Measurements from ENCODE around the gene TEX261.

TEX261 gene

DNA sequence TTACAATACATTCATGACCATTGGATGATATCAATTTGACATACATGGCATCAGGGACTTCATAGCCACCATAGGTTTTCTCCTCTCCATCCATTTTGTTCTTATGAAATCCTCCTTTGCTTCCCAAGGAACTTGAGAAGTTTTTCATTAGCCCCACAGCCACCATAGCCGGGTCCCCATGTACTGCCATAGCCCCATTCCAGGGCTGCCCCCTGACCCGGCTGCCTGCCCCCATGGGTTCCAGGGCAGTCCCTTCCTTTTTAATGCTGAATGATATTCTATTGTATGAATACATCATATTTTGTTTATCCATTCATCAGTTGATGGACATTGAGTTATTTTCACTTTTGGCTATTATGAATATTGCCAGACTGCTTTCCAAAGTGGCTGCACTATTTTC lies 38.5 kb downstream of the TEX261 start:
- DNase-seq = no peak

DNA sequence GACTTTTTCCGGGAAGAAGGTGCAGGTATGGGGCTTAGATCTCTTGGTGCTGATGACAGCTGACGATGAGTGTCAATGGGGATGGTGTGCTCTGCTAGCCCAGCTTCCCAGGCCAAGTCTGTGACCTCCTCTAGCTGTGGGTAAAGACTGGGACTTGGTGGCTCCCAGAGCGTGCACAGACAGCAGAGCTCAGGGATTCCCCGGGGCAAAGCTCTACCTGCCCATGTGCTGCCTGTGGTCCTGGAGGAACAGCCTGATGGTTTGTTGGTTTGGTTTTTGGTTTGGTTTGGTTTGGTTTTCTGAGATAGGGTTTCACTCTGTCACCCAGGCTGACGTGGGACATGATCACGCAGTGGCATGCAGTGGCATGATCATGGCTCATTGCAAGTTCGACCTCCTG lies 39.8 kb downstream of the TEX261 start:
- no peak for DNase-seq

GRCh38 chr2:70949086-70949485 lies 45.6 kb downstream of the TEX261 start:
- DNase-seq = no peak

DNA sequence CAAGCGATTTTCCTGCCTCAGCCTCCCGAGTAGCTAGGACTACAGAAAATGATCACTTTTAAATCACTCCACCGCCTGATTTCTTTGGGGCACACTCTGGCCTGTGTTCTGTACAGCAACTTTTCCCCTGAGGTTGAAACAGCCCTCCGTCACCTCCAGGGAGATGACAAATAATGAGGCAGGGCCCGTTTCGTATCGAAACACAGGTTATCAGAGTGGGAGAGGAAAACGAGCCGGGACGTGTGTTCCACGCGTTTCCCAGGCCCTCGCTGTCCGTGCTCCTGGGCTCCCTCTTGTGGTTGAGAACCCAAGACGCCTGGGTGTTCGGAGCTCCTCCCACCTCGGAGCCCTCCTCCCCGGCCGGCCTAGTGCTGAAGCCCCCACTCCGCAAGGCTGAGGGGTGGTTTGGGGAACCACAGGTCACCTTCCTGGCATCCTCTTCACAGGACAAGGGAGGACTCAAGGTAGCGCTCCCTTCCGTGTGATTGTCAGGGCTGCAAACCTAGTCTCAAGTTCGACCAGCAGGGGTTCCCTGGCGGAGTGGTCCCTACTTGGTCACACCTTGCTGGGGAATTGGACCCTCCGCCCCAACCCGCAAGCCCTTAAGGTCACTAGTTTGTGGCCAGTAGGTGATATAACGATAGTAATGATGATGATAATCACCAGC lies 46.2 kb downstream of the TEX261 start:
- peak; percentile 70 for DNase-seq

GRCh38 chr2:70947556-70948184 lies 47.0 kb downstream of the TEX261 start:
- no peak for DNase-seq

GRCh38 chr2:70946832-70947442 lies 47.7 kb downstream of the TEX261 start:
- DNase-seq = peak; percentile 33

DNA sequence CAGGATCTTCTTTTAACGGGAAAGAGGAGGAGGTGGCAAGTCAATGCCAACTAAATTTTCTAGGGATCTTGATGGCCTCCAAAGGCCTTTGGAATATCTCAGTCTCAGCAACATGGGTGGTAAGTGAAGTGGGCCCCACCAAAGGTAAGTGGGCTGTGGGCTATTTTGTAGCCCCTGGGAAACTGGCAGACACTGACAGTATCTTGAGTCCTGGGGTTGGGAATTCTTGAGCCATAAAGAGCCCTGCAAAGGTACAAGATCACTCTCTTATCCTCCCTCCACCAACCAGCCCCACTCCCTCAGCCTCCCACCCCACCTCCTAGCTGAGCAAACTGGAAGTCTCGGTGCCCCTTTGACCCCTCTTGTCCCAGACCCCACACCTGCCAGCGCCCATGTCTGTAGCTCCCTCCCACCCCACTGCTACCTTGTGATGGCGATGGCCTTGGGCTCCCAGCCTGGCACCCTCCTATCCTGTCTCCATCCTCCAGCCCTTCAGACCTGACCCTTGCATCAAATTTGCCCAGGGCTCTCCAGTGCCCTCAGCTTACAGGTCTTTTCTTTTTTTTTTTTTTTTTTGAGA lies 50.5 kb downstream of the TEX261 start:
- no peak for DNase-seq

GRCh38 chr2:70943205-70943871 lies 51.3 kb downstream of the TEX261 start:
- DNase-seq = no peak

- DNase-seq = no peak
Measured at GRCh38 chr2:70942396-70943204, 52.1 kb downstream of the TEX261 start.

DNA sequence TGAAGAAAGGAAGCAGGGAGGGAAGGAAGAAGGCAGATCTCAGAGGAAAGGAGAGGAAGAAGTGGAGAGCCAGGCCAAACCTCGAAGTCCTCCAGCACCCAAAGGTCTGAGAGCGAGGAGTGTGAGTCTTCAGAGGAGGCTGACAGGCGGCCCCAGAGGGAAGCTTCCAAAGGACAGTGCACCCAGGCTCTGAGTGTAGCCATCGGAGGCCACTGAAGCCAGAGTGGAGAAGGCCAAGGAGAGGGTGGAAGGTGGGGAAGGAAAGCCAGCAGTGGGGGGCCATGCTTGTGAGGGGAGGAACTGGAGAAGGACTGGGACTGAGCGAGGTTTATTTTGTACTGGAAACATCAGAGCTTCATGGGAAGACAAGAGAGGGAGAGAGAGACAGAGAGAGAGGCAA lies 53.0 kb downstream of the TEX261 start:
- no peak for DNase-seq

- DNase-seq = no peak
Measured at GRCh38 chr2:70941186-70941585, 53.5 kb downstream of the TEX261 start.

- DNase-seq = no peak
Measured at GRCh38 chr2:70939839-70940580, 54.7 kb downstream of the TEX261 start.

DNA sequence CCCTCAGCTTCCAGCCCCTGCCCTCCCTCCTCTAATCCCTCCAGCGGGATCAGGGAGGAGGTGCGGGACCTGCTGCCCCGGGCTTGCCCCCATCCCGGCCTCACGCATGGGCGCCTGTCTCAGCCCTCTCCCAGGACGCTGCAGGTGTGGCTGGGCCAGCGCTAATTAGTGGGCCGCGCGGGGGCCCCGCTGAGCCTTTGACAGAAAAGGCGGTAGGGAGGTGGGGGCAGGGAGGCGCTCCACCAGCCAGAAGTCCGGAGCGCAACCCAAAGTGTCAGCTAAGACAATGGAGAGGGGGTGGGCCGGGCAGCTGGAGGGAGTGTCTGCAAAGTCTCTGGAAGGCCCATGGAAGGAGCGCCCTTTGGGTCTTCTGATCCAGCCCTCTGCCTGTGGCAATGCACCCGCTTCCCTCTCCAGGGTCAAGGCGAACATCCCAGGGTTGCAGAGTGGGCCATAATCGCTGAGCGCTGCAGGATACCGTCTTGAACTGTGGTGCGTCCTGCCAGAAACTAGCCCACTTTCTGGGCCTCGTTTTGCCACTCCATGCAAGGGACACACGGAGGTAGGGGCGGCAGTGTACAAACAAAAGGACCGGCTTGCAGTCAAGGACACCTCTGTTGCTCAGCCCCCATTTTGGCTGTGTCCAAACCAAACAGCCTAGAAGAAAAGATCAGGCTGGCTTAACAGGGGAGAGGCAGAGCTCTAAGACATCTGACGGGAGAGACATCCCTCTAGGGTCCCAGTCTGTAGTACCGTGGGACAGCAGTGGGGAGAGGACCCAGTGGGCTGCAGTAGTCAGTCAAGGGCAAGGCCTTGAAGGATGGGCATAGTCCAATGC lies 55.5 kb downstream of the TEX261 start:
- no peak for DNase-seq

DNA sequence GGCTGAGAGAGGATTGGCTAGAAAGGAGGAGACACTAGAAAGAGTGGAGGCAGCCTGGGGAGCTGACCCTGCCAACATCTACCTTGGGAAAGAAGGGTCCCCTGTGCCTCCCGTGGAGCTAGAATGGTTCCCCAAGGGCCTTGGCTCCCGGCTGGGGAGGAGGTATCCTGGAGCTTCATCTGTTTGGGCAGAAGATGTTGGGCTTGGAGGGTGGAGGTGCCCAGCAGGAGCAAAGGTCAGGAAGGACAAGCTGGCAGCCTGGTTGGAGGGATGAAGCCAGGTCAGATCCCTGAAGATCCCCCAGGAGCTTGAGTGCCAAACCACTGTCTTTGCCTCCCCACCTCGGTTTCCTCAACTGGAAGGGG lies 56.1 kb downstream of the TEX261 start:
- no peak for DNase-seq

- DNase-seq = no peak
Measured at GRCh38 chr2:70937866-70938585, 56.6 kb downstream of the TEX261 start.

DNA sequence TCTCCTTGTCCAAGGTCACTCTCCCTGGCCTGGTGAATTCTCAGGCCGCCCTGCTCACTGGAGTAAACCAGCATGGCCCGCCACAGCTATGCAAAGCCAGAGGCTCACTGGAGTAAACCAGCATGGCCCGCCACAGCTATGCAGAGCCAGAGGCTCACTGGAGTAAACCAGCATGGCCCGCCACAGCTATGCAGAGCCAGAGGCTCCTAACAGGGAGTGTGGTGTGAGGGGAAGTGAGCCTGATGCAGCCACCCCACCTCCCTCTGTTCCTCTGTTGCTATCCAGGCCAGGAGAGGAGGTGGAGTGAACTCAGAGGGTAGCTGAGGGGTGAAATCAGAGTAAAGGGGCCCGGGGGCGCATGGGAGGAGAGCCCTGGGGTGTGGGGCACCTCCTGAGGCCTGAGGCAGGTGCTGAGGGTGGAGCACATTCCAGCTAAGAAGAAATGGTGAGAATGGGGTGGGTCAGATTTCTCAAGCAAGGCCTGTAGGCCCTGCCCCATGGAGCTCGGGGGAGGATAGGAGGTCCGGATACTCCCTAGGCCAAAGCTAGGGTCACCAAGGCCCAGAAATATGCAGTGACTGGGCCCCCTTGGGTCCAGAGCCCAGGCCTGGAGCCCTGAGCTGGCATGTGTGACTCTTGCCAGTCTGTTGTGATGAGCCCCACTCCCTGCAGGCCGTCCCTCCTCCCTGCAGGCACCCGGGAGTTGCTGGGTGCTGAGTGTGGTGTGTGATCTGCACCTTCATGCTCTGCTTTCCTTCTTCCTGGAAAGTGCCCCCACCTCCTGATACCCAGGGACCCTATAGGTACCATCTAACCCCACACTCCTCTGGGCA lies 57.5 kb downstream of the TEX261 start:
- DNase-seq = no peak

- DNase-seq = no peak
Measured at GRCh38 chr2:70936165-70936978, 58.3 kb downstream of the TEX261 start.
